ENCODE measurements around the gene ZKSCAN2. TPM values are rescaled to one million over a fixed set of nuclear protein-coding genes. Genes with fewer than 3 reads are reported as not detected.

ZKSCAN2 gene
- total RNA-seq, 1 donor from 2014 or later: 10.3 TPM

GRCh38 chr16:25291580-25291979 lies 33.9 kb upstream of the ZKSCAN2 start:
- H3K36me3 Mint-ChIP-seq (ENCODE audit: low read depth): no peaks in the 10 kb centered on the region
- no peak overlapping the region for H3K27ac Mint-ChIP-seq
- ChIA-PET CTCF (no interaction called here), POLR2A (no interaction called here)
- H3K4me3 Mint-ChIP-seq: no peak overlapping the region
- H3K27me3 Mint-ChIP-seq: no peaks in the 10 kb centered on the region
- TF ChIP-seq, protein P1, sequence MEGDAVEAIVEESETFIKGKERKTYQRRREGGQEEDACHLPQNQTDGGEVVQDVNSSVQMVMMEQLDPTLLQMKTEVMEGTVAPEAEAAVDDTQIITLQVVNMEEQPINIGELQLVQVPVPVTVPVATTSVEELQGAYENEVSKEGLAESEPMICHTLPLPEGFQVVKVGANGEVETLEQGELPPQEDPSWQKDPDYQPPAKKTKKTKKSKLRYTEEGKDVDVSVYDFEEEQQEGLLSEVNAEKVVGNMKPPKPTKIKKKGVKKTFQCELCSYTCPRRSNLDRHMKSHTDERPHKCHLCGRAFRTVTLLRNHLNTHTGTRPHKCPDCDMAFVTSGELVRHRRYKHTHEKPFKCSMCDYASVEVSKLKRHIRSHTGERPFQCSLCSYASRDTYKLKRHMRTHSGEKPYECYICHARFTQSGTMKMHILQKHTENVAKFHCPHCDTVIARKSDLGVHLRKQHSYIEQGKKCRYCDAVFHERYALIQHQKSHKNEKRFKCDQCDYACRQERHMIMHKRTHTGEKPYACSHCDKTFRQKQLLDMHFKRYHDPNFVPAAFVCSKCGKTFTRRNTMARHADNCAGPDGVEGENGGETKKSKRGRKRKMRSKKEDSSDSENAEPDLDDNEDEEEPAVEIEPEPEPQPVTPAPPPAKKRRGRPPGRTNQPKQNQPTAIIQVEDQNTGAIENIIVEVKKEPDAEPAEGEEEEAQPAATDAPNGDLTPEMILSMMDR (IDR thresholded peaks at IDR 0.05): no peak
- ATAC-seq (ENCODE audit: low read depth): no peak
- no peak for DNase-seq
- no peaks in the 10 kb centered on the region for H3K4me1 Mint-ChIP-seq
- no peaks in the 10 kb centered on the region for H3K9me3 Mint-ChIP-seq
- intact Hi-C loops (cut with micrococcal nuclease): no loop called here

- peaks cover 5% of the 10 kb centered on the region for H3K9me3 Mint-ChIP-seq
- H3K4me1 Mint-ChIP-seq: no peaks in the 10 kb centered on the region
- H3K27ac Mint-ChIP-seq: no peak overlapping the region
- H3K27me3 Mint-ChIP-seq: no peaks in the 10 kb centered on the region
- H3K4me3 Mint-ChIP-seq: no peak overlapping the region
- no peaks in the 10 kb centered on the region for H3K36me3 Mint-ChIP-seq (ENCODE audit: low read depth)
- TF ChIP-seq, protein P1 (IDR thresholded peaks at IDR 0.05): no peak
- intact Hi-C loops (cut with micrococcal nuclease): no loop called here
- no peak for DNase-seq
- no peak for ATAC-seq (ENCODE audit: low read depth)
- ChIA-PET CTCF (no interaction called here), POLR2A (interaction anchor here (0.7 kb wide), 1 partner anchor 14 kb away, joined by 3 read pairs; no protein-coding TSS in a partner anchor)
These were observed 31.8 kb upstream of the ZKSCAN2 start for GRCh38 chr16:25289466-25289865.

DNA sequence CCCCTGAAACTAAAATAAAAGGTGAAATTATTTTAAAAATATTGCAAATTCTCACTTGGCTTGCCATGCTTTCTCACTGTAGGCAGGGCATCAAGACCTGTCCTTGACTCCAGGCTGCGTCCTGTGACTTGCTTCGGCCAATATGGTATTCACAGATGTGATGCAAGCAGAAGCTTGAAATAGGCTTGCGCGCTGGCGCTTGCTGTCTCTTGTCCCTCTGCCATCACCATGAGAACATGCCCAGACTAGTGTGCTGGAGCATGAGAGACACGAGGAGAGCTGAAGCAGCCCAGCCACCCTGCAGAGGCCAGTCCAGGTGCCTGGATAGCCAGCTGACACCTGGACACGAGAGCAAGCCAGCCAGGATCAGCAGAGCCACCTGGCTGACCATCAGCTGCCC lies 21.8 kb upstream of the ZKSCAN2 start:
- ChIA-PET POLR2A (no interaction called here), CTCF (no interaction called here)
- ATAC-seq (ENCODE audit: low read depth) (no peak), DNase-seq (no peak)
- TF ChIP-seq, protein P1 (IDR thresholded peaks at IDR 0.05): no peak
- Mint-ChIP-seq H3K9me3 (peaks cover 7% of the 10 kb centered on the region), H3K36me3 (ENCODE audit: low read depth) (no peaks in the 10 kb centered on the region), H3K27me3 (peaks cover 3% of the 10 kb centered on the region), H3K4me3 (no peak overlapping the region), H3K4me1 (no peaks in the 10 kb centered on the region), H3K27ac (no peak overlapping the region)
- intact Hi-C loops (cut with micrococcal nuclease): loop anchor here (5.0 kb wide), 1 partner anchor 1828 kb away; no protein-coding TSS in a partner anchor

DNA sequence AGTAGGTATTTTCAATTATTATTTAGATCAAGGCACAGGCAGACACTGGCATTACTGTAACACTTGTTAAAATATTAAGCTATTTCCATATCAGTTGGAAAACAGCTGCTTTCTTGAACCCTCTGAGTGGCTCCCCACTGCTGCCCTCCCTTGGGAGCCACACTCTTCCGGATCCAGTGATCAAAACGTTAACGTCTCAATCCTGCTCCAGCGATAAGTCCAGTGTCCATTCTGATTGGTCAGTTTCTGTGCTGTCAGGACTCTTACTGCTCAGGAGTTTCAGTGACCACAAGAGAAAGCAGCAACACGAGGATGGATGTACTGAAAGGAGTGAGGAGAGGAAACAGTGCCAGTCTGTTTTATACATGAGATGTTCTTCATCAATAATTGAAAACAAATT lies 13.8 kb upstream of the ZKSCAN2 start:
- Mint-ChIP-seq H3K27me3 (no peaks in the 10 kb centered on the region), H3K9me3 (peaks cover 2% of the 10 kb centered on the region), H3K36me3 (ENCODE audit: low read depth) (peaks cover 6% of the 10 kb centered on the region), H3K27ac (no peak overlapping the region), H3K4me1 (peaks cover 6% of the 10 kb centered on the region), H3K4me3 (no peak overlapping the region)
- TF ChIP-seq, protein P1 (IDR thresholded peaks at IDR 0.05): no peak
- CTCF ChIA-PET: no interaction called here
- no peak for ATAC-seq (ENCODE audit: low read depth)
- intact Hi-C loops (cut with micrococcal nuclease): no loop called here
- DNase-seq: no peak
- POLR2A ChIA-PET: no interaction called here

DNA sequence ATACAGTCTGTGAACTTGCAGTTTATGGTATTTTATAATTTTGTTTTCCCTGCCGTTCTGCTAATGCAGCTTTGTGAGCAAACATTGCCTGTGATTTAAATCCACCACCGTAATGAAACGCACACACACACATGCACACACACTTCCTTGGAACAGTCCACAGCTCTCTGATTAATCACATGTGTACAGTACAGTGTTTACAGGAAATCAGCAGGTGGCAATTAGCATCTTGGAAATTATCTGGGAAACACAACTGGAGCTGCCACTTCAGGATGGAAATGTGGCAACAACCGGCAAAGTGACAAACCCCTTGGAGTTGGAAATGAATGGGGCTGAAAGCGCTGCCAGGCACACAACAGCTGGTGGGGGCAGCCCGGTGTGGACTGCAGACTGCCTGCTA lies 12.9 kb upstream of the ZKSCAN2 start:
- peaks cover 2% of the 10 kb centered on the region for H3K9me3 Mint-ChIP-seq
- intact Hi-C loops (cut with micrococcal nuclease): no loop called here
- DNase-seq (no peak), ATAC-seq (ENCODE audit: low read depth) (no peak)
- peaks cover 12% of the 10 kb centered on the region for H3K36me3 Mint-ChIP-seq (ENCODE audit: low read depth)
- H3K27me3 Mint-ChIP-seq: no peaks in the 10 kb centered on the region
- H3K27ac Mint-ChIP-seq: no peak overlapping the region
- no peak overlapping the region for H3K4me3 Mint-ChIP-seq
- ChIA-PET CTCF (no interaction called here), POLR2A (no interaction called here)
- peaks cover 6% of the 10 kb centered on the region for H3K4me1 Mint-ChIP-seq
- TF ChIP-seq, protein P1 (IDR thresholded peaks at IDR 0.05): no peak

Data from activated B cell treated with CpG ODN at 0.5 μM for 24 hours (primary cell).